T-helper 2 cell treated with Interferon-gamma antibody and Interleukin-4, amounts not matched to agents 100 ng/mL and 5 ng/mL, for 36 hours (primary cell): ENCODE measurements around the gene PDZD2. TPM values are rescaled to one million over a fixed set of nuclear protein-coding genes. Genes with fewer than 3 reads are reported as not detected.
"Not testable (repeated sequence)": the region's sequence is repeated elsewhere in the genome, so short reads cannot be mapped to it uniquely, and the experiment has no call there.

Source experiments
- intact Hi-C: fragments of 100-400 bp; cut with micrococcal nuclease; formaldehyde crosslinking; loops from one replicate; pipeline ENCODE4 v1.15.1; 2023
- total RNA-seq: library from RNA; stranded (reverse); gene quantifications from 2 replicates; pipeline ENCODE4 v1.2.3, GENCODE V29; 2022

PDZD2 gene
- total RNA-seq, 1 donor from 2014 or later, result not detected

- intact Hi-C loops, result no loop called here
Observed at GRCh38 chr5:31964007-31964360, 325.1 kb downstream of the PDZD2 start.

- intact Hi-C loops, result no loop called here
Observed at GRCh38 chr5:31965227-31965626, 326.3 kb downstream of the PDZD2 start.

- intact Hi-C loops, result no loop called here
Observed at GRCh38 chr5:31966936-31967335, 328.0 kb downstream of the PDZD2 start.

- intact Hi-C loops, result no loop called here
Observed at GRCh38 chr5:31967461-31967860, 328.5 kb downstream of the PDZD2 start.

GRCh38 chr5:31972558-31972957 lies 333.6 kb downstream of the PDZD2 start:
- intact Hi-C loops, result loop anchor here (2.0 kb wide), 1 partner anchor 48 kb away; no protein-coding TSS in a partner anchor

GRCh38 chr5:31975189-31975612 lies 336.3 kb downstream of the PDZD2 start:
- intact Hi-C loops, result not testable (repeated sequence)

- intact Hi-C loops, result no loop called here
Observed at GRCh38 chr5:31976169-31976568, 337.2 kb downstream of the PDZD2 start.

- intact Hi-C loops, result no loop called here
Observed at GRCh38 chr5:31981361-31981945, 342.5 kb downstream of the PDZD2 start.

- intact Hi-C loops, result no loop called here
Observed at GRCh38 chr5:31982027-31982426, 343.1 kb downstream of the PDZD2 start.

- intact Hi-C loops, result no loop called here
Observed at GRCh38 chr5:31982621-31983020, 343.7 kb downstream of the PDZD2 start.

GRCh38 chr5:31983851-31984250 lies 344.9 kb downstream of the PDZD2 start:
- intact Hi-C loops, result no loop called here

GRCh38 chr5:31984691-31985090 lies 345.8 kb downstream of the PDZD2 start:
- intact Hi-C loops, result no loop called here

GRCh38 chr5:31986101-31986500 lies 347.2 kb downstream of the PDZD2 start:
- intact Hi-C loops, result no loop called here

- intact Hi-C loops, result no loop called here
Observed at GRCh38 chr5:31987985-31988710, 349.2 kb downstream of the PDZD2 start.

- intact Hi-C loops, result no loop called here
Observed at GRCh38 chr5:31990081-31990650, 351.2 kb downstream of the PDZD2 start.

GRCh38 chr5:31990701-31991110 lies 351.8 kb downstream of the PDZD2 start:
- intact Hi-C loops, result no loop called here

- intact Hi-C loops, result no loop called here
Observed at GRCh38 chr5:31992377-31992776, 353.4 kb downstream of the PDZD2 start.

- intact Hi-C loops, result no loop called here
Observed at GRCh38 chr5:31993165-31993961, 354.4 kb downstream of the PDZD2 start.

- intact Hi-C loops, result no loop called here
Observed at GRCh38 chr5:31995006-31995405, 356.1 kb downstream of the PDZD2 start.

GRCh38 chr5:31995714-31996113 lies 356.8 kb downstream of the PDZD2 start:
- intact Hi-C loops, result no loop called here

GRCh38 chr5:31996909-31997308 lies 358.0 kb downstream of the PDZD2 start:
- intact Hi-C loops, result no loop called here

GRCh38 chr5:31999470-31999869 lies 360.5 kb downstream of the PDZD2 start:
- intact Hi-C loops, result no loop called here
